GM23338 (cell line): ENCODE data around the gene ANO10.

ENCODE experiments used
- CREB1 ChIP-seq: fragments of 250-450 bp; sonication (Bioruptor Pico); IDR thresholded peaks from 2 replicates; pipeline ENCODE4 v1.5.0; 2020; ENCODE audit warnings: low read depth, mild to moderate bottlenecking, moderate library complexity
- CTCF ChIP-seq, 2 experiments: fragments of 200-600 bp in 1 of 2; sonication (generic) in 1 of 2; conservative IDR thresholded peaks; 2 replicates each; pipeline versions ENCODE4 v1.5.1 to v1.6.1; 2016 to 2017; ENCODE audit warnings: antibody characterized with exemption in 2 of 2, low read depth in 2 of 2, mild to moderate bottlenecking in 2 of 2, moderate library complexity in 1 of 2
- EZH2 ChIP-seq: fragments of 200-600 bp; sonication (generic); IDR thresholded peaks from one replicate; pipeline ENCODE4 v1.8.0; 2017; ENCODE audit warnings: antibody characterized with exemption, mild to moderate bottlenecking, low read depth; ENCODE audit not compliant: unreplicated experiment
- EZH2phosphoT487 ChIP-seq: fragments of 200-600 bp; sonication (generic); IDR thresholded peaks from one replicate; pipeline ENCODE4 v1.8.1; 2018; ENCODE audit warnings: antibody characterized with exemption; ENCODE audit not compliant: unreplicated experiment
- JUNB ChIP-seq: IDR thresholded peaks from one replicate; pipeline ENCODE4 v1.6.1; 2016; ENCODE audit warnings: antibody characterized with exemption; ENCODE audit not compliant: unreplicated experiment
- NANOG ChIP-seq: IDR thresholded peaks from 2 replicates; pipeline ENCODE4 v1.6.1; 2016; ENCODE audit warnings: antibody characterized with exemption, borderline replicate concordance
- POLR2AphosphoS5 ChIP-seq: IDR thresholded peaks from 2 replicates; pipeline ENCODE4 v1.6.1; 2016; ENCODE audit warnings: antibody characterized with exemption, low read depth
- REST ChIP-seq: IDR thresholded peaks from one replicate; pipeline ENCODE4 v1.6.1; 2018; ENCODE audit warnings: antibody characterized with exemption; ENCODE audit not compliant: unreplicated experiment
- STAT1 ChIP-seq: IDR thresholded peaks from one replicate; pipeline ENCODE4 v1.6.1; 2016; ENCODE audit warnings: antibody characterized with exemption; ENCODE audit not compliant: unreplicated experiment
- ZNF114 ChIP-seq: fragments of 250-450 bp; sonication (Bioruptor Pico); IDR thresholded peaks from 2 replicates; pipeline ENCODE4 v1.5.0; 2020; ENCODE audit warnings: mild to moderate bottlenecking, moderate library complexity
- ZNF462 ChIP-seq: fragments of 250-450 bp; sonication (Bioruptor Pico); IDR thresholded peaks from 2 replicates; pipeline ENCODE4 v1.5.0; 2020; ENCODE audit warnings: mild to moderate bottlenecking, moderate library complexity

GRCh38 chr3:43423142-43423541 is 198.7 kb downstream of the ANO10 start:
- TF ChIP-seq CTCF (conservative IDR thresholded peaks at IDR 0.05; ENCODE audit: low read depth in 2 of 2) (no peak), EZH2 (no peak), REST (no peak), POLR2AphosphoS5 (no peak), STAT1 (no peak), JUNB (no peak), CREB1 (CRISPR knock-in tag) (no peak), ZNF114 (no peak), EZH2phosphoT487 (no peak), ZNF462 (no peak), NANOG (no peak)
